Activated CD4-positive, alpha-beta memory T cell treated with anti-CD3 and anti-CD28 coated beads for 36 hours (primary cell): Measurements from ENCODE around the gene MEX3A. TPM values are rescaled to one million over a fixed set of nuclear protein-coding genes. Genes with fewer than 3 reads are reported as not detected.

Experiments
- CTCF ChIA-PET: fragments of 350-600 bp; sonication (Branson Sonifier 250); formaldehyde crosslinking; loops from one replicate; lab custom pipeline; 2021; ENCODE audit warnings: antibody characterized with exemption, inconsistent platforms; lab: Charles Lee
- POLR2A ChIA-PET: fragments of 350-600 bp; sonication (Branson Sonifier 250); formaldehyde crosslinking; loops from one replicate; lab custom pipeline; 2021; ENCODE audit warnings: antibody characterized with exemption; lab: Charles Lee
- DNase-seq: peaks from one replicate; pipeline ENCODE4 v3.0.0-alpha.2; 2020
- H3K27ac Mint-ChIP-seq: one replicate; pipeline ENCODE4 v1.8.0; 2021; ENCODE audit warnings: mixed read lengths
- H3K27me3 Mint-ChIP-seq: one replicate; pipeline ENCODE4 v1.8.0; 2021; ENCODE audit warnings: mixed read lengths
- H3K36me3 Mint-ChIP-seq: one replicate; pipeline ENCODE4 v1.8.0; 2021; ENCODE audit warnings: mixed read lengths
- H3K4me1 Mint-ChIP-seq: one replicate; pipeline ENCODE4 v1.8.0; 2021; ENCODE audit warnings: low read depth, mixed read lengths
- H3K4me3 Mint-ChIP-seq: one replicate; pipeline ENCODE4 v1.8.0; 2021; ENCODE audit warnings: mild to moderate bottlenecking, mixed read lengths
- H3K9me3 Mint-ChIP-seq: one replicate; pipeline ENCODE4 v1.8.0; 2021; ENCODE audit warnings: mixed read lengths
- intact Hi-C: fragments of 100-400 bp; cut with micrococcal nuclease; formaldehyde crosslinking; loops from one replicate; pipeline ENCODE4 v1.15.1; 2023
- total RNA-seq, 2 experiments: library from RNA; stranded (reverse); gene quantifications; one replicate each; pipeline ENCODE4 v1.2.3, GENCODE V29; 2021

MEX3A gene
- total RNA-seq, 2 experiments from 2014 or later: 0.43 to 0.51 TPM

- DNase-seq: no peak
- H3K9me3 Mint-ChIP-seq: no peaks in the 10 kb centered on the region
- no peak overlapping the region for H3K27ac Mint-ChIP-seq
- H3K36me3 Mint-ChIP-seq: no peaks in the 10 kb centered on the region
- intact Hi-C loops: no loop called here
- no peak overlapping the region for H3K4me3 Mint-ChIP-seq
- CTCF ChIA-PET: interaction anchor here (2.7 kb wide), 1 partner anchor 65 kb away, joined by 11 read pairs; no protein-coding TSS in a partner anchor
- POLR2A ChIA-PET: no interaction called here
- H3K4me1 Mint-ChIP-seq: peaks cover 20% of the 10 kb centered on the region
- no peaks in the 10 kb centered on the region for H3K27me3 Mint-ChIP-seq
Observed at GRCh38 chr1:156063997-156064285, 18.3 kb downstream of the MEX3A start.

GRCh38 chr1:156062189-156062588 lies 20.1 kb downstream of the MEX3A start:
- no peak overlapping the region for H3K27ac Mint-ChIP-seq
- ChIA-PET POLR2A (no interaction called here), CTCF (no interaction called here)
- H3K4me3 Mint-ChIP-seq: no peak overlapping the region
- H3K9me3 Mint-ChIP-seq: no peaks in the 10 kb centered on the region
- intact Hi-C loops: no loop called here
- no peaks in the 10 kb centered on the region for H3K27me3 Mint-ChIP-seq
- peaks cover 2% of the 10 kb centered on the region for H3K36me3 Mint-ChIP-seq
- DNase-seq: no peak
- H3K4me1 Mint-ChIP-seq: peaks cover 20% of the 10 kb centered on the region

- no peak for DNase-seq
- POLR2A ChIA-PET: no interaction called here
- H3K4me1 Mint-ChIP-seq: peaks cover 20% of the 10 kb centered on the region
- H3K27ac Mint-ChIP-seq: no peak within 1 kb of the TSS
- no peaks in the 10 kb centered on the region for H3K9me3 Mint-ChIP-seq
- H3K27me3 Mint-ChIP-seq: no peaks in the 10 kb centered on the region
- peaks cover 3% of the 10 kb centered on the region for H3K36me3 Mint-ChIP-seq
- intact Hi-C loops: no loop called here
- CTCF ChIA-PET: interaction anchor here (0.8 kb wide), 1 partner anchor 94 kb away, joined by 3 read pairs; no protein-coding TSS in a partner anchor
- H3K4me3 Mint-ChIP-seq: no peak within 1 kb of the TSS
Observed at GRCh38 chr1:156060937-156061636, 21.2 kb downstream of the MEX3A start, which contains the start of gene RAB25. Gene RAB25 (plus strand): TSS chr1:156061160. CDS start chr1:156061401, 241 bp downstream.

- intact Hi-C loops: loop anchor here (10.0 kb wide), 1 partner anchor 312 kb away; no protein-coding TSS in a partner anchor
- H3K36me3 Mint-ChIP-seq: peaks cover 3% of the 10 kb centered on the region
- CTCF ChIA-PET: interaction anchor here (0.8 to 1.2 kb wide), 2 partner anchors 9 to 10 kb away, joined by 3 read pairs; no protein-coding TSS in a partner anchor
- no peaks in the 10 kb centered on the region for H3K27me3 Mint-ChIP-seq
- DNase-seq: no peak
- no peak overlapping the region for H3K27ac Mint-ChIP-seq
- H3K4me3 Mint-ChIP-seq: no peak overlapping the region
- no peaks in the 10 kb centered on the region for H3K9me3 Mint-ChIP-seq
- peaks cover 30% of the 10 kb centered on the region for H3K4me1 Mint-ChIP-seq
- POLR2A ChIA-PET: no interaction called here
Observed at GRCh38 chr1:156056326-156056849, 25.9 kb downstream of the MEX3A start.

- peaks cover 3% of the 10 kb centered on the region for H3K36me3 Mint-ChIP-seq
- intact Hi-C loops: loop anchor here (2.0 to 10.0 kb wide), 4 partner anchors 71 to 311 kb away; partner anchors contain the start of genes KHDC4 and RIT1
- ChIA-PET POLR2A (no interaction called here), CTCF (interaction anchor here (0.8 to 1.2 kb wide), 2 partner anchors 10 to 11 kb away, joined by 3 read pairs; no protein-coding TSS in a partner anchor)
- peak overlapping the region; percentile 93 for H3K4me3 Mint-ChIP-seq
- DNase-seq: no peak
- H3K9me3 Mint-ChIP-seq: no peaks in the 10 kb centered on the region
- peaks cover 27% of the 10 kb centered on the region for H3K4me1 Mint-ChIP-seq
- no peaks in the 10 kb centered on the region for H3K27me3 Mint-ChIP-seq
- peak overlapping the region; percentile 96 for H3K27ac Mint-ChIP-seq
Observed at GRCh38 chr1:156055281-156056048, 26.8 kb downstream of the MEX3A start.

- POLR2A ChIA-PET: no interaction called here
- H3K4me1 Mint-ChIP-seq: peaks cover 27% of the 10 kb centered on the region
- peaks cover 6% of the 10 kb centered on the region for H3K36me3 Mint-ChIP-seq
- no peaks in the 10 kb centered on the region for H3K27me3 Mint-ChIP-seq
- CTCF ChIA-PET: interaction anchor here (1.2 to 2.2 kb wide), 3 partner anchors 12 to 34 kb away, joined by 3 to 11 read pairs (median 4); partner anchors contain the start of gene SSR2
- no peaks in the 10 kb centered on the region for H3K9me3 Mint-ChIP-seq
- peak within 1 kb of the TSS; percentile 96 for H3K27ac Mint-ChIP-seq
- intact Hi-C loops: loop anchor here (1.0 to 10.0 kb wide), 7 partner anchors 34 to 310 kb away; partner anchors contain the start of genes KHDC4, RIT1, SSR2 and SYT11
- peak; percentile 98 for DNase-seq
- peak within 1 kb of the TSS; percentile 93 for H3K4me3 Mint-ChIP-seq
Observed at GRCh38 chr1:156054500-156055280, 27.6 kb downstream of the MEX3A start, which contains the start of gene LAMTOR2. Gene LAMTOR2 (plus strand): TSS chr1:156054782. CDS start chr1:156054890, 108 bp downstream.

GRCh38 chr1:156053768-156054499 lies 28.3 kb downstream of the MEX3A start, which contains the start of gene UBQLN4:
Gene UBQLN4 (minus strand): TSS chr1:156053798. CDS start chr1:156053701, 97 bp downstream.
- intact Hi-C loops: loop anchor here (1.0 to 10.0 kb wide), 7 partner anchors 34 to 309 kb away; partner anchors contain the start of genes KHDC4, RIT1, SSR2 and SYT11
- Mint-ChIP-seq H3K4me1 (peaks cover 27% of the 10 kb centered on the region), H3K9me3 (no peaks in the 10 kb centered on the region), H3K4me3 (peak within 1 kb of the TSS; percentile 93), H3K36me3 (peaks cover 9% of the 10 kb centered on the region), H3K27me3 (no peaks in the 10 kb centered on the region), H3K27ac (peak within 1 kb of the TSS; percentile 96)
- peak; percentile 91 for DNase-seq
- POLR2A ChIA-PET: no interaction called here
- CTCF ChIA-PET: interaction anchor here (0.8 to 2.2 kb wide), 5 partner anchors 13 to 198 kb away, joined by 3 to 11 read pairs (median 4); partner anchors contain the start of genes SSR2 and SYT11

- no peaks in the 10 kb centered on the region for H3K27me3 Mint-ChIP-seq
- H3K27ac Mint-ChIP-seq: peak overlapping the region; percentile 78
- intact Hi-C loops: loop anchor here (10.0 kb wide), 1 partner anchor 308 kb away; no protein-coding TSS in a partner anchor
- CTCF ChIA-PET: interaction anchor here (0.7 to 2.2 kb wide), 6 partner anchors 14 to 197 kb away, joined by 3 to 11 read pairs (median 4); partner anchors contain the start of genes SSR2 and SYT11
- peak overlapping the region; percentile 93 for H3K4me3 Mint-ChIP-seq
- no peaks in the 10 kb centered on the region for H3K9me3 Mint-ChIP-seq
- POLR2A ChIA-PET: interaction anchor here (0.7 to 1.1 kb wide), 2 partner anchors 37 to 48 kb away, joined by 3 to 4 read pairs; no protein-coding TSS in a partner anchor
- DNase-seq: peak; percentile 79
- peaks cover 27% of the 10 kb centered on the region for H3K4me1 Mint-ChIP-seq
- H3K36me3 Mint-ChIP-seq: peaks cover 15% of the 10 kb centered on the region
Observed at GRCh38 chr1:156052862-156053767, 29.1 kb downstream of the MEX3A start.

GRCh38 chr1:156051011-156051725 lies 31.1 kb downstream of the MEX3A start:
- CTCF ChIA-PET: interaction anchor here (0.7 to 1.1 kb wide), 3 partner anchors 15 to 30 kb away, joined by 3 to 6 read pairs (median 5); no protein-coding TSS in a partner anchor
- peaks cover 12% of the 10 kb centered on the region for H3K36me3 Mint-ChIP-seq

More at GRCh38 chr1:156051011-156051725, 31.1 kb downstream of the MEX3A start:
- POLR2A ChIA-PET: no interaction called here
- Mint-ChIP-seq H3K9me3 (no peaks in the 10 kb centered on the region), H3K27me3 (no peaks in the 10 kb centered on the region), H3K27ac (no peak overlapping the region), H3K4me3 (no peak overlapping the region), H3K4me1 (peaks cover 22% of the 10 kb centered on the region)
- intact Hi-C loops: loop anchor here (10.0 kb wide), 1 partner anchor 306 kb away; no protein-coding TSS in a partner anchor
- no peak for DNase-seq
